Activated CD4-positive, alpha-beta T cell treated with anti-CD3 and anti-CD28 coated beads for 24 hours (primary cell): ENCODE measurements around the gene RAB1A.
A peak's percentile ranks its signal among the peaks of the same experiment; 100 is the strongest.

Experiments
- DNase-seq, 2 donors: peaks; one replicate each; pipeline ENCODE4 v3.0.0-alpha.2; 2020; ENCODE audit warnings: low read depth in 2 of 2

Gene RAB1A

GRCh38 chr2:65061146-65061909 is 68.6 kb downstream of the RAB1A start:
- DNase-seq: no peak

DNA sequence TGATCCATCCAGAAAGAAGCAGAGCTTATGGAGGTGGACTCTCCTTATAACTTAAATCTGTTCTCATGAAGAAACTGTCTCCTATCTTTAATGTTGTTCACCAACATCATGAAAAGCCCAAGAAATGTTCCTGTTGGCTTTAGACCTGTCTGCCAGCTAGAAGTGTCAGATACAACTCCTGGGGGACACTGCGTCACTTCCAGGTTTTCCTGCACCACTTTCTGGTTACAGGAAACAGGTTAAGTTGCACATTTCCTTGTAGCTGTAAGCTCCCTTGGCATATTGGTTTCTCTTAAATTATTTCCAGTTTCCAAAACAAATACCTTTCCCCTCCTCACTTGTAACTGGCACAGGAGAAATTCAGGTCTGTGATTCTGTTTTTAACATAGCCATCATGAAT is 70.8 kb downstream of the RAB1A start:
- no peak for DNase-seq

- peak in 1 of 2 donors; percentile 43 for DNase-seq
These were observed 72.4 kb downstream of the RAB1A start for GRCh38 chr2:65057391-65058052.

- DNase-seq: no peak
These were observed 72.9 kb downstream of the RAB1A start for GRCh38 chr2:65057054-65057375.

- DNase-seq: peak; percentile 93 to 94
These were observed 73.5 kb downstream of the RAB1A start, which contains the start of gene CEP68 for GRCh38 chr2:65056215-65057053. Gene CEP68 (plus strand): TSS chr2:65056416. CDS start chr2:65069445, 13,029 bp downstream.

- DNase-seq: peak in 1 of 2 donors; percentile 34
These were observed 74.3 kb downstream of the RAB1A start for GRCh38 chr2:65055422-65056214.

GRCh38 chr2:65054749-65055421 is 75.0 kb downstream of the RAB1A start:
- DNase-seq: no peak

DNA sequence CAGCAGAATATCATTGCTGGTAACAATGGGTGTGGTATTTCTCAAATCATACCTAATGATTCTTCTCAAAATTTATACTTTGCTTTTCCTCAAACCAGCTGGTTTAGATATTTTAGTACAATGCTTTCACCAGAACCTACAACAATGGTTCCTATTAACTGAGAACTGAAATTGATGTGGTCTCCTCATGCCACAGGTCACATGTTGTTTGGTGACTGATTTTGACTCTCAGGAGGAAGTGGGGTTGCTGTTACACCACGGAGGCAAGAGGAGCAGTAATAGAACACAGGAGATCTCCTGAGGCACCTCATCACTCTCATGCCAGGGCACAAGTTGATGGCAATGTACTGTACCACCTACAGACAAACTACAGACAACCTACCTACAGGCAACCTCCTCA is 76.7 kb downstream of the RAB1A start:
- no peak for DNase-seq

- no peak for DNase-seq
These were observed 79.0 kb downstream of the RAB1A start for GRCh38 chr2:65050931-65051330.

GRCh38 chr2:65049010-65049639 is 80.8 kb downstream of the RAB1A start:
- DNase-seq: no peak

GRCh38 chr2:65046633-65047407 is 83.1 kb downstream of the RAB1A start:
- no peak for DNase-seq

DNA sequence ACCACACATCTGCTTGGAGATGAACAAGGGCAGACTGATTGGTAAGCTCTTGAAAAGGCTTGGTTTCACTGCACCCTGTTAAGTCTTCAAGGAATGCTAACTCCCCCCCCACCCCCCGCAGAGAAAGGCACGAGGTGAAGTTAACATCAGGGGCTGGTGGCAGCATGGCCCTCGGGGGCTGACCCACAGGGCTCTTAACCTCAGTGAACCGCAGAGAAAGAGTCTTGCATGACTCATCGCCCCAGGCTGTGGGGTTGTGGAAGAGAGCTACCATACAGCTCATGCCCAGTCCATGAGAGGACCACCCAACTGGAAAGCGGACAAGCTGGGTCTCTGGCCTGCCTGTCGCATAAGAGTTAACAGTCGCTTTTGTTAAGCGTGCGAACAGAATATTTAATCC is 84.3 kb downstream of the RAB1A start:
- DNase-seq: no peak

GRCh38 chr2:65044097-65044735 is 85.7 kb downstream of the RAB1A start:
- no peak for DNase-seq

DNA sequence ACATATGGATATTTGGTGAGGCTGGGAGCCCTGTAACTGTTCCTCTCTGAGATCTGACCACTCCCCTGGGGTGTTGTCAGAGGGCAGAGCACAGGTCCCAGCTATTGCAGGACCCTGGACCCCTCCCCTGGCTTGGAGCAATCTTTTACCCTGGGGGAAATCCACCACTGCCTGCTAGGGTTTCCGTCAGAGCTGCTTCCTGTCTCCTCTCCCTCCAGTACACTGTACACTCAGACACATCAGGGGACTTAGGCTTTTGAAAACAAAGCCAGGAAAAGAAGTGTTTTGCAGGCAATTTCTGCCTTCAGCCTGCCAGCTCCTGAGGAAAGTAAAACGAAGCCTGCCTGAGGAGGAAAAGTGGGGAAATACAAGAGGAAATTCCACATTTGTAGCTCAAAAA is 86.9 kb downstream of the RAB1A start:
- DNase-seq: no peak

DNA sequence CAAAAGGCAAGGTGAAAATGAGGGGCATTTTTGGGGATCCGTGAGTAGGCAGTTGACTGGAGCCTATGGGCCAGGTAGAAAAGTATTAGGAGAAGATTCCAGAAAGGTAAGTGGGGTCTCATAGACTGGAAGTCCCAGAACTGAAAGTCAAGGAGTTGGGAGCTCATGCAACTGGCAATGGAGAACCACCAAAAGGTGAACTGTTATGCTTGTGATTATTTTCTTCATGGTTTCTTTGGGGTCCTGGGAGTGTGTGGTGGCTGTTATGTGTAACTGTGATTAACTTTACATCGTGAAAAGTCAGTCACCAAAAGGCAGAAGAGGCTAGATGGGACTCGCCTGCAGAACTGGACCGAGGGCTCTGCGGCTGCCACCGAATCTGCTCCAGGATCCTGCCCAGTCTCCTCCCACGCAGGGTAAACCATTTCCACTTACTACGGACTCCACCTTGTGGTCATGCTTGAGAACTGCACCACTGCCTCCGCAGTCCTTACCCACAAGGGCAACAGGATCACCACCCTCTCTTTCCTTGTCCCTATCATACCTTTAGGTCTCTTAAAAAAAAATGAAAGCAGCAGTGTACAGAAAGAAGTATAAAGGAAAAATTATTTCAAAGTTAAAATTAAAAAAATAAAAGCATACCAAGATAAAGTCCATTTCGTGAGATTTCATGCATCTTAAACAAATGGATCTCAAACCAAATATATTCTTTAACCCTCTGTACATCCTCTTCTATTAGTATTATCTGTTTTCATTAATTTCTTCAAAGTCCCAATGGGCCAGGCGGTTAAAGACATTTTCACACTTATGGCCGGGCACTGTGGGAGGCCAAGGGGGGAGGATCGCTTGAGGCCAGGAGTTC is 89.3 kb downstream of the RAB1A start:
- peak; percentile 61 to 63 for DNase-seq

GRCh38 chr2:65039640-65040039 is 90.3 kb downstream of the RAB1A start:
- no peak for DNase-seq

GRCh38 chr2:65037178-65037577 is 92.7 kb downstream of the RAB1A start:
- no peak for DNase-seq
